Measurements from ENCODE around the gene CPED1.
"Not testable (repeated sequence)": the region's sequence is repeated elsewhere in the genome, so short reads cannot be mapped to it uniquely, and the experiment has no call there.

CPED1 gene

DNA sequence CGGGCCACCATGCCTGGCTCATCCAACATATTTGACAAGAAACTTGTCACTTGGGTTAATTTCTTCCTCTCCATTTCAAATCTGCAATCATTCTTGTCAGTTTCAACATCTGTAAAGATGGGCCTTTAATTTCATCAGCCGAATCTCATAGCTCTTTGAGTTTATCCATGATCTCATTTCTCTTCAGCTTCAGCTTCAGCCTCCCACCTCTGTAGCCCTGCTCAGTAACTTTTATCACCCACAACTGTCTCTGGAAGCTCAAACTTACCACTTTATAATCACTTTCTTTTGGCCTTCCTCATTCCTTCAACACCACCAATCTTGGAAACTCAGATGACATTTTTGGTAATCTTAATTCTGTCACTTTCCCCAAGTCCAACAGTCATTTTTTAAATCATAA, 83.2 kb downstream of the CPED1 start:
- DNase-seq (ENCODE audit: low spot score) = no peak

DNA sequence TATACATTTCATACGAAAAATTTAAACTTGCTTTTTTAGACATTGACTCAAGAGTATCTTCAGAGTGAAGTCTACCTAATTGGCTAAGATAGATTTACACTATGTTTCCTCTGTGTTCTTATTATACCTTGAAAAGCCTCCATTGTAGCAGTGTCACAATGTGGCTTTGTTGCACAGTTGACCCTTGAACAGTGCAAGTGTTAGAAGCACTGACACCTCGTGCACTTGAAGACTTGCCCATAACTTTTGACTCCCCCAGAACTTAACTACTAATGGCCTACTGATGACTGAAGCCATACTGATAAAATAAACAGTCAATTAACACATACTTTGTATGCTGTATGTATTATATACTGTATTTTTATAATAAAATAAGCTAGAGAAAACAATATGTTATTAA, 84.3 kb downstream of the CPED1 start:
- no peak for DNase-seq (ENCODE audit: low spot score)

DNA sequence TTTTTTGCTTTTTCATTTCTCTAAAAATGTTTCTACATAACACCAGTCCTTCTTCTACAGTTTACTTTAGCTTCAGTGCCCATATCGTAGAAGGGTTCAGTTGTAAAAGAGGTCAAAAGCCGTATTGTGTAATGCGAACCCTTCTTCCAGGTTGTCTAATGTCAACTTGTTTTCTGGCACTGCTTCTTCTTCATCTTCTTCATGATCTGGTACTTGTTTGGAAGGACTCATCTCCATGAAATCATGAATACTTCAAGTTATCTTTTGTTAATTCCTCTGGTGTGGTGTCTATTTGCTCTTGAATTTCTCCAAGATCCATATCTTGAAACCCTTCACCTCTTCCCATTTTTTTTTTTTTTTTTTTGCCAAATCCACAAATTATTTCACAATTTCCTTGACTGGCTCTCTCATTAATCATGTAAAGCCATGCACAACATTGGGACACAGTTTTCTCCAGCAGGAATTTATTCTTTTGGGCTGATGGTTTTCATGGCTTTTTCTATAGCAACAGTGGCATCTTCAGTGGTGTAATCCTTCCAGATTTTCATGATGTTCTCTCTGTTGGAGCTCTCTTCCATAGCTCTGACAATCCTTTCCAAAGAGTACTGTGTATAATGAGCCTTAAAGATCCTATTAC, 85.1 kb downstream of the CPED1 start:
- DNase-seq (ENCODE audit: low spot score) = no peak

DNA sequence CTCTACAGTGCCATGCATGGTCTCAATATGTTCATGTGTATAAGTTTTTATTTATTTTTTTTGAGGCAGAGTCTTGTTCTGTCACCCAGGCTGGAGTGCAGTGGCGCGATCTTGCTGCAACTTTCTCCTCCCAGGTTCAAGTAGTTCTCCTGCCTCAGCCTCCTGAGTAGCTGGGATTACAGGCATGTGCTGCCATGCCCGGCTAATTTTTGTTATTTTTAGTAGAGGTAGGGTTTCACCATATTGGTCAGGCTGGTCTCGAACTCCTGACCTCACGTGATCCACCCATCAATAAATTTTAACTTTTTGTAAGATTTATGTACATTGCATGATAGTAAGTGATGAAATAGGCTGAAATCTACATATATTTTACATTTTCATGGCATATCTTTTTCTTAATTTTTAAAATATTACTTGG, 86.9 kb downstream of the CPED1 start:
- not testable (repeated sequence) for DNase-seq (ENCODE audit: low spot score)

- DNase-seq (ENCODE audit: low spot score) = no peak
These were observed 87.4 kb downstream of the CPED1 start for GRCh38 chr7:121075952-121076349.

DNA sequence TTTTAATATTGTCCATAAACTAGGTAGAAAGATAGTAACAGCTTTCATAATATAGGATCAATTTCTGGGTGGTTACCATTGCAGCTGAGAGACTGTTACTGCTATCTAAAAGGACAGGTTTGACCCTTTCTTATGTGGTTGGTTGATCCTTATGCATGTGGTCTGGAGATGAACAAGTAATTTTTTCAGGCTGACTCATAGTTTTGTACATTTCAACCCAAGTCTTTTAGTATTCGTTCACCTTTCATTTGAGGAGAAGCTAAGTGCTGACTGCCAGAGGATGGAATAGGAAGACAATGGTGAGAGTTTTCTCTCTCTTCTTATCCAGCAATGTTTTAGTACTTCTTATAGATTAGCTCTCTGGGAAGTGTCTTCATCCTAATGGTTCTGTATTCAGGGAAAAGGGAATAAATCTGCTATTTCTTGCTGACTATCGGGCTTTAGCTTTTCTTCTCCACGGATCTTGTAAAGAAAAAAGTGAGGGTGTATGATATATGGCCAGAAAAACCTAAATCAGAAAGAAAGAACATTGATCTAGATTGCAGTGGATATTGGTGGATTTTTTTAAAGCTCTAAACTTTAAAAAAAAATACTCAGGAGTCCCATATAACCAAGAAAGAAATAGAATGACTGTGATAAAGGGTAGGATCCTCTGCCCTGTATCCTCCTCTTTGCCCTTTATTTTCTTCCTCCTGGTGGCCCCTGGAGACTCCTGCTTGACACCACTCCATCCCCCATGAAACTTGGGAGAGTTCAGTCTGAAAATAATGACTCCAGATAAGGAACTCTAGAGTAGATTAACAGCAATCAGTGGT, 88.0 kb downstream of the CPED1 start:
- no peak for DNase-seq (ENCODE audit: low spot score)

- no peak for DNase-seq (ENCODE audit: low spot score)
These were observed 88.7 kb downstream of the CPED1 start for GRCh38 chr7:121077165-121077630.

DNA sequence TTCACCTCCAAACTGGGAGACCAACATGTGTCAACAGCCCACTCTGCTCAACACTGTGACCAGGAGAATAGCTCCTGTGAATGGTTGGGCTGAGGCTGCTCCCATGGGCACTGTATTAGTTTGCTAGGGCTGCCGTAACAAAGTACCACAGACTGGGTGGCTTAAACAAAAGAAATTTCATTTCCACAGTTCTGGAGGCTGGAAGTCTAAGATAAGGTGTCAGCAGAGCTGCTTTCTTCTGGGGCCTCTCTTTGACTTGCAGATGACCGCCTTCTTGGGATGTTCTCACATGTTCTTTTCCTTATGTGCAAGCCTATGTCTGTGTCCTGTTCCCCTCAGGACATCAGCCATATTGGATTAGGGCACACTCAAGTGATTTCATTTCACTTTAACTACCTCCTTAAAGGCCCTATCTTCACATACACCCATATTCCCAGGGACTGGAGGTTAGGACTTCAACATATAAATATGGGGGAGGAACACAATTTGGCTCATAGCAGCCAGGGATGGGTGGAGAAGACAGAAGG, 90.3 kb downstream of the CPED1 start:
- DNase-seq (ENCODE audit: low spot score) = no peak

DNA sequence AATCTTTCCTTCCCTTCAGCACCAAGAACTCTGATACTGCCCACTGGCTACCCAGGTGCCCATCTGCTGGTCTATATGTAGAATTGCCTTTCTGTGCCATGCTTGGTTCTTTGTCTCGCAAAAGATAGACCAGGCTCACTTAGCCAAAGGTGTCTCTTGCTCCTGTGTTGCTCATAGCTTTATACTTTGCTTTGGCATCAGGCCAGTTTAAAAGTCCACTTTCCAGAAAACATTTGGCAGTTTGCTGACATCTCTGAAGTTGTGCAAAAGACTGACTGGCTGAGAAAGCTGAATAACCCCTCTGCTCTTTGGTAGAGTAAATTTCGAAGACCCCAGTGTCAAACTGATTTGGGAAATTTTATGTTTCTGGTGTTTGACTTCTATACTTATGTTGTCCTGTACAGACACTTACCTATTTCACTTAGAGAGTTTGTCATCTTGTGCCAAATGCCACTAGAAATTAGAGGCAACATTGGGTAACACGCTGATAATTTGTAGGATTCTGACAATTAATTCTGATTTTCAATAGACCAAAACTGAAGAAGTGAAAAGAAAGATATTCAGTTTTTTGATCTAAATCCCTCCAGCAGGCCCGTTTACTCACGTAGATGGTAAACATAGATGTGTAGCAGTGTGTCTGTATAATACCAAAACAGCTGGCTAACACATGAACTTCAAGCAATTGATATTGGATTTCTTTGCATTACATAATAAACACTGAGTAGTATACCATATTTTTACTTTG, 91.1 kb downstream of the CPED1 start:
- DNase-seq (ENCODE audit: low spot score) = no peak

- no peak for DNase-seq (ENCODE audit: low spot score)
These were observed 91.9 kb downstream of the CPED1 start for GRCh38 chr7:121080257-121080912.

DNA sequence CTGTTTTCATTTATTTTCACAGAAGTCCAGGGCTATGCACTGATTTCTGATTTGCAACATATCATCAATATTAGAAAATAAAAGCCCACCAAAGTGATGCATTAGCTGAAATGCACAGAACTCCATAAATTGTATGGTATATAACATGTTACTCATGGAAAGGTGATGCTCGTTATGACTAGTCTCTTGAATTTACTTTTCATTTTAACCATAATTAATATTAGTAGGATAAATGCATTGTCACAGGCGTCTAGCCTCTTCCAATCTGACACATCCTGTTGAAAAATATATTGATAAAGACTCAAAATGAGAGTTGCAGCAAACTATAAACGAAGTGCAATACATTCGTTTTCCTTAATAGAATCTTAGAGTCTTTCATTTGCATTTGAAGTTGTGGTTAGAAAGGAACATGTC, 92.4 kb downstream of the CPED1 start:
- no peak for DNase-seq (ENCODE audit: low spot score)

DNA sequence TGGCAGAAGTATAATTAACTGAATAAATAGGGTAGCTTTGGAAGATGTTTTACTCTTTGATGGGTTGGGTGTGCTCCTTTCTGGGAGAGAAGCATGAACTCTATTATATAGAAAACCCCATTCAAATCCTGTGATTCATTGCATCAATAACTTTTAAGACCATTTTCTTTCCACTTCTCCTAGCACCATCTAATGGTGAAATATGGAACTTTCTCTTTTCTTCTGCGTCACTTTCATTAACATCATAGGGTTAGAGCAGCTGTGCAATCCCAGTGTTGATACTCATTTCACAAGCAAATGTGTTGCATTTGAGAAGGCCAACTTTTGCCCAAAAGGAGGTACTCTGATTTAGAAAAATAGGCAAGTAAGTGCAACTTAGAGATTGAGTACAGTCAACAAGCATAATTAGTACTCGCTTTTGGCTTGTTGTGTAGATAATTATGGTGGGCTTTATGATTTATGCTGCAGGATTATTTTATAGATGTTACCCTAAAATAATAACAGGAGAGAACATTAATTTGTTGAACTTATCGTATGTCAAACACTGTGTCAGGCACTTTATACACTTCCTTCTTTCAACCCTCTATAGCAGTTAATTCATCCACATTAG, 92.9 kb downstream of the CPED1 start:
- DNase-seq (ENCODE audit: low spot score) = peak; percentile 87

DNA sequence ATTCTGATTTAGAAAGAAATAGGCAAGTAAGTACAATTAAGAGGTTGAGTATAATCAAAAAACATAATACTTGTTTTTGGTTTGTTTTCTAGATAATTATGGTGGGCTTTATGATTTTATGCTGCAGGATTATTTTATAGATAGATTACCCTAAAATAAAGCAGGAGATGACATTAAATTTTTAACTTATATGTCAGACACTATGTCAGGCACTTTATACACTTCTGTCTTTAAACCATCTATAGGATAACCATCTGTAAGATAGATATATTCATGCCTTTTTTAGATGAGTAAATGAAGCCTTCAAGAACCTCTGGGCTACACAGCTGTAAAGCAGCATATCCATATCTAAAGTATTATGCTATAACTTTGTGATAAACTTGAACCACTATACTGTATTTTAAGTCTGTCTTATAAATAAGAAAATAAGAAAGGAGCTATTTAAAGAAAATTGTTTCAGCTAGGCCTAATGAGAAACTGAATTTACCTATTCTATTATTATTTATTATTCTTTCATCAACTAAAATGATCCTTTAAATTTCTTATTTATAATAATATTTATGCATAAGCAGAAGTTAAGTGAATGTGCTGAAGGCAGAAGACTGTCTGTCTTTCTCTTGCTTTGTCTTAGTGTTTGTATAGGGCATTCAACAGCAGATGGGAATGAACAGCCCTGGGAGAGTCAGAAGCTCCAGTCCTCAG, 94.0 kb downstream of the CPED1 start:
- DNase-seq (ENCODE audit: low spot score) = no peak

GRCh38 chr7:121083138-121083789, 94.8 kb downstream of the CPED1 start:
- DNase-seq (ENCODE audit: low spot score) = no peak

DNA sequence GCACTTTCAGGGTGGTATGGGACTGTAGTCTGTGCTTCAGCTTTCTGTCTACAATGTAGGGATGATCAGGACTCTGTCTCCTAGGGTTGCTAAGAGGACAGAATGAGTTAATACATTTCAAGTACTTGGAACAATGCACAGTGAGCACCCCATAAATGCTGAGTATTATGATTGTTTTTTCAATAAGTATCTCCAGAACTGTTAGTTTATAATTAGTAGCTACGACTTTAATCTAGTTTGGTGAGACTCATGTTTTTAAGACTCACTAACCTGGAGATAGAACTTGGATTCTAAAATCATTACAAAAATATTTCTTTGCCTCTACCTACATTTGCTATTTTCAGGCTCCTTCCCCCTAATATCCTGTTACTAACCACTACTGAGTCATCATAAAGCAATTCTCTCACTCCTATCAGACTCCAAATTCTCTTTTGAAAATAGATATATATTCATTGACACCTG, 95.3 kb downstream of the CPED1 start:
- no peak for DNase-seq (ENCODE audit: low spot score)

DNA sequence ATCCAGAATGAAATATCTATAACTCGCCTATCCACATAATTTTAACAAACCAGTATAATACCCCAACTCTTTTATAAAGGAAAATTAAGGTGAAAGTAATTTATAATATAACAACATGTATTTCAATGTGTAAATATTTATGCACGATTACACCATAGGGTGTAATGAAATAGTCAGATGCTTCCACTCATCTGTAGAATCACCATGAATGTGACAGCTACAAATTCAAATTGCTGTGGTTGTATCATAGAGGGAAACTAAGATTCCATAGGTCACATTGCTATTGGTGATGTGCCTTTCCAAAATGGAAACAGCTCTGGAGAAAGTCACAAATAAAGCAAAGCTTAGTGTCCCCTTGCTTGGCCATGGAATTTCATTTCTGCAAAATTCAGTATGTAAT, 95.7 kb downstream of the CPED1 start:
- DNase-seq (ENCODE audit: low spot score) = no peak

GRCh38 chr7:121084748-121085336, 96.3 kb downstream of the CPED1 start:
- no peak for DNase-seq (ENCODE audit: low spot score)

- no peak for DNase-seq (ENCODE audit: low spot score)
These were observed 97.4 kb downstream of the CPED1 start for GRCh38 chr7:121085922-121086321.

DNA sequence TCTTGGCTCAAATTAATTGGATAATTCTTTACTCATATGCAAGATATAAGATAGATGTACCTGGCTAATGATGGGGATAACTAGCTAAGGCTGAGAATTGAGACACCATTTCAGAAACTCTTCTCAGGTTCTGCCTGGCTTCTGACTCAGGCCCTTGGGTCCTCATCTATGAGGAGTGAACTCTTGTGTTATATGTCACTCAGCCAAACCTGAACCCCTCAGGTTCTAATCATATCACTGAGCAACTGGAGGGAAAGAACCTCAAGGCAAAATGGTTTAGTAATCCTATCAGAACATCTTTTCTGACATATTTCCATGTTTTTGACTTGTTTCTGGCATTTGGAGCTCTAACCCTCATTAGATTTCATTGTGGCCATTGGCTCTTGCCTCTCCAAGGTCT, 100.4 kb downstream of the CPED1 start:
- no peak for DNase-seq (ENCODE audit: low spot score)

DNA sequence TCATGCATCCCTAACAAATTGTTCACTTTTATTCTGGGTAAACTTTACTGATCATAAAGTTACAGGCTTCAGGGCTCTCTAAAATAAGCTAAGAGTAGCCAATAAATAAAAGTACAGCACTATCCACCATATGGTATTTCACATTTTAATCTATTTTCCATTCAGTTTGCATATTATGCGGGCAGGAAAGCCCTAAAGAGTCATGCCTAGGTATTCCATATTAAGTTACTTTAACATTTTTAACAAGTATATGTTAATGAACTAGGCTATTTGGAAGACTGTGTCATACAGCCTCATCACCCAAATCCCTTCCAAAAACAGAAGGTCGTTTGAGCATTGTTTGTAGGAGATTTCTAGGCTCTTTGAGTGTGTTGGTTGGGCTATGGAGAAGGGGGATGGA, 106.3 kb downstream of the CPED1 start:
- DNase-seq (ENCODE audit: low spot score) = no peak
